Ovary (tissue), 3 donors: Measurements from ENCODE around the gene TP53BP2.

Experiments
- EP300 ChIP-seq: sonication (generic); formaldehyde crosslinking; IDR thresholded peaks from one replicate; pipeline ENCODE4 v1.6.1; 2017; ENCODE audit warnings: antibody characterized with exemption
- POLR2A ChIP-seq: fragments of 450-650 bp; IDR thresholded peaks from one replicate; pipeline ENCODE4 v1.6.1; 2017; ENCODE audit warnings: antibody characterized with exemption, mild to moderate bottlenecking, moderate library complexity
- TF ChIP-seq, protein P1 (sequence below), 3 donors: fragments of 450-650 bp in 2 of 3; fragments of 200-600 bp in 1 of 3; IDR thresholded peaks; one replicate each; pipeline versions ENCODE4 v1.5.1 to v1.8.0; 2016 to 2022; ENCODE audit warnings: antibody characterized with exemption in 3 of 3, mild to moderate bottlenecking in 1 of 3
- donor health status: DM: no; HTN: no; CAD: no.

GRCh38 chr1:223792046-223792445 is 53.7 kb downstream of the TP53BP2 start:
- TF ChIP-seq, protein P1, sequence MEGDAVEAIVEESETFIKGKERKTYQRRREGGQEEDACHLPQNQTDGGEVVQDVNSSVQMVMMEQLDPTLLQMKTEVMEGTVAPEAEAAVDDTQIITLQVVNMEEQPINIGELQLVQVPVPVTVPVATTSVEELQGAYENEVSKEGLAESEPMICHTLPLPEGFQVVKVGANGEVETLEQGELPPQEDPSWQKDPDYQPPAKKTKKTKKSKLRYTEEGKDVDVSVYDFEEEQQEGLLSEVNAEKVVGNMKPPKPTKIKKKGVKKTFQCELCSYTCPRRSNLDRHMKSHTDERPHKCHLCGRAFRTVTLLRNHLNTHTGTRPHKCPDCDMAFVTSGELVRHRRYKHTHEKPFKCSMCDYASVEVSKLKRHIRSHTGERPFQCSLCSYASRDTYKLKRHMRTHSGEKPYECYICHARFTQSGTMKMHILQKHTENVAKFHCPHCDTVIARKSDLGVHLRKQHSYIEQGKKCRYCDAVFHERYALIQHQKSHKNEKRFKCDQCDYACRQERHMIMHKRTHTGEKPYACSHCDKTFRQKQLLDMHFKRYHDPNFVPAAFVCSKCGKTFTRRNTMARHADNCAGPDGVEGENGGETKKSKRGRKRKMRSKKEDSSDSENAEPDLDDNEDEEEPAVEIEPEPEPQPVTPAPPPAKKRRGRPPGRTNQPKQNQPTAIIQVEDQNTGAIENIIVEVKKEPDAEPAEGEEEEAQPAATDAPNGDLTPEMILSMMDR (IDR thresholded peaks at IDR 0.05): no peak
- TF ChIP-seq POLR2A (no peak), EP300 (no peak)
